Measurements from ENCODE around the gene RBM14. TPM values are rescaled to one million over a fixed set of nuclear protein-coding genes. Genes with fewer than 3 reads are reported as not detected.

The RBM14 gene
- total and polyA plus RNA-seq, 2 donors (not counting 3 experiments of a cell fraction or from before 2014, with no cell fraction given), result 44.0 to 104 TPM

DNA sequence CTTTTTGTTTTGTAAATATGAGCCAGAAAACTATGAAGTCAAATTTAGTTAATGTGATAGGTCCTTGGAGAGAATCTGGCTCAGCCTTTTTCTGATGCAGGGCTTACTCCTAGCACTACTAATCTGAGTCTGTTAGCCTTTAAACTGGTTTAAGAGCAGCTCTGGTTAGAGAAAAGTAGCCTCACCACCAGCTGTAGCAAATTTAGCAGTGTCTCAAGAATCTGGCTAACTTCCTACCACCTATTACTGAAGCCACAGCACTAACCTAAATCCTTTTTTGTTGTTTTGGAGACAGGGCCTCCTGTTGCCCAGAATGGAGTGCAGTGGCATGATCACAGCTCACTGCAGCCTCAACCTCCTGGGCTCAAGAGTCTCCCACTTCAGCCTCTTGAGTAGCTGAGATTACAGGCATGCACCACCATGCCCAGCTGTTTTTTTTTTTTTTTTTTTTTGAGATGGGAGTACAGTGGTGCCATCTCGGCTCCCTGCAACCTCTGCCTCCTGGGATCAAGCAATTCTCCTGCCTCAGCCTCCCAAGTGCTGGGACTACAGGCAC, 47.4 kb downstream of the RBM14 start:
- Histone ChIP-seq H3K4me3 (replicated peaks in 1 of 3; ENCODE audit: insufficient read depth in 1 of 3, low read depth in 1 of 3, low read length in 3 of 3) (no peak overlapping the region), H3K9ac (replicated peaks; ENCODE audit: extremely low read depth, insufficient read depth, low read length) (no peak overlapping the region), H2AFZ (ENCODE audit: low read depth, low read length) (no peak overlapping the region), H3K9me1 (replicated peaks; ENCODE audit: control insufficient read depth, extremely low read depth, insufficient read depth, low read length) (no peaks in the 10 kb centered on the region), H3K9me3 (replicated peaks; ENCODE audit: control insufficient read depth, insufficient read depth, low read length) (no peaks in the 10 kb centered on the region), H3K27me3 (ENCODE audit: control insufficient read depth in 2 of 2, insufficient read depth in 2 of 2, low read length in 2 of 2) (no peaks in the 10 kb centered on the region), H3K79me2 (ENCODE audit: control insufficient read depth, insufficient read depth, low read length) (peaks cover 21% of the 10 kb centered on the region), H3K4me2 (ENCODE audit: insufficient read depth, low read length) (no peak overlapping the region), H3K36me3 (ENCODE audit: control insufficient read depth in 2 of 2, extremely low read depth in 1 of 2, insufficient read depth in 2 of 2, low read length in 2 of 2) (peaks cover 11 to 13% of the 10 kb centered on the region in 2 experiments), H3K4me1 (ENCODE audit: control insufficient read depth, extremely low read depth, insufficient read depth, low read length) (no peaks in the 10 kb centered on the region), H3K27ac (ENCODE audit: insufficient read depth, low read depth, low read length) (no peak overlapping the region), H4K20me1 (replicated peaks; ENCODE audit: control insufficient read depth, extremely low read depth, insufficient read depth, low read length) (no peaks in the 10 kb centered on the region)
- ChIA-PET CTCF (interaction anchor here (0.9 to 2.4 kb wide), 3 partner anchors 10 to 15 kb away, joined by 3 to 9 read pairs (median 5); no protein-coding TSS in a partner anchor), POLR2A (interaction anchor here (0.7 kb wide), 1 partner anchor 16 kb away, joined by 5 read pairs; no protein-coding TSS in a partner anchor)
- intact Hi-C loops (cut with micrococcal nuclease) (no loop called here), dilution Hi-C loops (cut with MboI; ENCODE audit: extremely low pct_ligation_motif_present, low sequenced_read_pairs) (no loop called here)
- no TSS peak for BruUV-seq (replicated peaks)
- no peak for FAIRE-seq
- TF ChIP-seq MYC (IDR thresholded peaks at IDR 0.05; ENCODE audit: low read depth, low read length), result no peak
- no peak for DNase-seq (ENCODE audit: low read depth, low spot score)

GRCh38 chr11:66665369-66665768, 48.9 kb downstream of the RBM14 start:
- BruUV-seq (replicated peaks), result no TSS peak
- TF ChIP-seq, protein P1, sequence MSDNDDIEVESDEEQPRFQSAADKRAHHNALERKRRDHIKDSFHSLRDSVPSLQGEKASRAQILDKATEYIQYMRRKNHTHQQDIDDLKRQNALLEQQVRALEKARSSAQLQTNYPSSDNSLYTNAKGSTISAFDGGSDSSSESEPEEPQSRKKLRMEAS (IDR thresholded peaks at IDR 0.05; ENCODE audit: insufficient read depth, insufficient read length), result no peak
- TF ChIP-seq JUN (IDR thresholded peaks at IDR 0.05; ENCODE audit: borderline replicate concordance, insufficient read depth, insufficient read length, low read depth) (no peak), EZH2 (IDR thresholded peaks at IDR 0.05; ENCODE audit: borderline replicate concordance, low read depth, low read length, severe bottlenecking) (no peak), FOS (IDR thresholded peaks at IDR 0.05; ENCODE audit: borderline replicate concordance, insufficient read depth, low read length) (no peak), MYC (IDR thresholded peaks at IDR 0.05; ENCODE audit: low read depth, low read length) (no peak), POLR2A (IDR thresholded peaks at IDR 0.05; ENCODE audit: low read depth, low read length) (no peak), GATA2 (IDR thresholded peaks at IDR 0.05; ENCODE audit: insufficient read depth, insufficient read length, low read depth, low read length) (no peak), POLR2AphosphoS5 (IDR thresholded peaks at IDR 0.05; ENCODE audit: insufficient read depth, low read depth, low read length) (no peak)
- TF ChIP-seq, protein P2, sequence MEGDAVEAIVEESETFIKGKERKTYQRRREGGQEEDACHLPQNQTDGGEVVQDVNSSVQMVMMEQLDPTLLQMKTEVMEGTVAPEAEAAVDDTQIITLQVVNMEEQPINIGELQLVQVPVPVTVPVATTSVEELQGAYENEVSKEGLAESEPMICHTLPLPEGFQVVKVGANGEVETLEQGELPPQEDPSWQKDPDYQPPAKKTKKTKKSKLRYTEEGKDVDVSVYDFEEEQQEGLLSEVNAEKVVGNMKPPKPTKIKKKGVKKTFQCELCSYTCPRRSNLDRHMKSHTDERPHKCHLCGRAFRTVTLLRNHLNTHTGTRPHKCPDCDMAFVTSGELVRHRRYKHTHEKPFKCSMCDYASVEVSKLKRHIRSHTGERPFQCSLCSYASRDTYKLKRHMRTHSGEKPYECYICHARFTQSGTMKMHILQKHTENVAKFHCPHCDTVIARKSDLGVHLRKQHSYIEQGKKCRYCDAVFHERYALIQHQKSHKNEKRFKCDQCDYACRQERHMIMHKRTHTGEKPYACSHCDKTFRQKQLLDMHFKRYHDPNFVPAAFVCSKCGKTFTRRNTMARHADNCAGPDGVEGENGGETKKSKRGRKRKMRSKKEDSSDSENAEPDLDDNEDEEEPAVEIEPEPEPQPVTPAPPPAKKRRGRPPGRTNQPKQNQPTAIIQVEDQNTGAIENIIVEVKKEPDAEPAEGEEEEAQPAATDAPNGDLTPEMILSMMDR (IDR thresholded peaks at IDR 0.05; ENCODE audit: extremely low read depth in 1 of 2, insufficient read depth in 1 of 2, low read depth in 1 of 2, low read length in 2 of 2), result no peak
- no peak overlapping the region for H3K4me3 ChIP-seq (replicated peaks in 1 of 3; ENCODE audit: insufficient read depth in 1 of 3, low read depth in 1 of 3, low read length in 3 of 3)
- POLR2A ChIA-PET, result interaction anchor here (0.9 kb wide), 1 partner anchor 27 kb away, joined by 3 read pairs; no protein-coding TSS in a partner anchor
- H3K9me1 ChIP-seq (replicated peaks; ENCODE audit: control insufficient read depth, extremely low read depth, insufficient read depth, low read length), result no peaks in the 10 kb centered on the region
- H3K27me3 ChIP-seq (ENCODE audit: control insufficient read depth in 2 of 2, insufficient read depth in 2 of 2, low read length in 2 of 2), result no peaks in the 10 kb centered on the region
- no peak overlapping the region for H2AFZ ChIP-seq (ENCODE audit: low read depth, low read length)
- no peaks in the 10 kb centered on the region for H3K9me3 ChIP-seq (replicated peaks; ENCODE audit: control insufficient read depth, insufficient read depth, low read length)
- H3K79me2 ChIP-seq (ENCODE audit: control insufficient read depth, insufficient read depth, low read length), result peaks cover 23% of the 10 kb centered on the region
- H3K36me3 ChIP-seq (ENCODE audit: control insufficient read depth in 2 of 2, extremely low read depth in 1 of 2, insufficient read depth in 2 of 2, low read length in 2 of 2), result peaks cover 11 to 14% of the 10 kb centered on the region in 2 experiments
- intact Hi-C loops (cut with micrococcal nuclease) (no loop called here), dilution Hi-C loops (cut with MboI; ENCODE audit: extremely low pct_ligation_motif_present, low sequenced_read_pairs) (no loop called here)
- H4K20me1 ChIP-seq (replicated peaks; ENCODE audit: control insufficient read depth, extremely low read depth, insufficient read depth, low read length), result no peaks in the 10 kb centered on the region
- no peak overlapping the region for H3K27ac ChIP-seq (ENCODE audit: insufficient read depth, low read depth, low read length)
- CTCF ChIA-PET, result interaction anchor here (1.0 kb wide), 1 partner anchor 277 kb away, joined by 3 read pairs; no protein-coding TSS in a partner anchor
- H3K9ac ChIP-seq (replicated peaks; ENCODE audit: extremely low read depth, insufficient read depth, low read length), result no peak overlapping the region
- H3K4me2 ChIP-seq (ENCODE audit: insufficient read depth, low read length), result no peak overlapping the region
- no peaks in the 10 kb centered on the region for H3K4me1 ChIP-seq (ENCODE audit: control insufficient read depth, extremely low read depth, insufficient read depth, low read length)
- DNase-seq (ENCODE audit: low read depth, low spot score), result no peak
- FAIRE-seq, result no peak
